ENCODE data around the gene GRAP2.
"Not testable (repeated sequence)": the region's sequence is repeated elsewhere in the genome, so short reads cannot be mapped to it uniquely, and the experiment has no call there.

The GRAP2 gene

DNA sequence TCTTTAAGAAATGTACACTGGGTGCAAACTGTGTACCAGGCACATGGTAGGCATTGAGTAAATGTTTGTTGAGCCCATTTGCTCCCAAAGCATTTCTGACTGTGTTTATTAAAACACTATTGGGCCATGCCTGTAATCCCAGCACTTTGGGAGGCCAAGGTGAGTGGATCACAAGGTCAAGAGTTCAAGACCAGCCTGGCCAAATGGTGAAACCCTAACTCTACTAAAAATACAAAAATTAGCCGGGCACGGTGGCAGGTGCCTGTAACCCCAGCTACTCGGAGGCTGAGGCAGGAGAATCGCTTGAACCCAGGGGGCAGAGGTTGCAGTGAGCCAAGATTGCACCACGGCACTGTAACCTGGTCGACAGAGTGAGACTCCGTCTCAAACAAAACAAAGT lies 92.0 kb downstream of the GRAP2 start:
- DNase-seq (ENCODE audit: low read depth in 2 of 2) = not testable (repeated sequence)

DNA sequence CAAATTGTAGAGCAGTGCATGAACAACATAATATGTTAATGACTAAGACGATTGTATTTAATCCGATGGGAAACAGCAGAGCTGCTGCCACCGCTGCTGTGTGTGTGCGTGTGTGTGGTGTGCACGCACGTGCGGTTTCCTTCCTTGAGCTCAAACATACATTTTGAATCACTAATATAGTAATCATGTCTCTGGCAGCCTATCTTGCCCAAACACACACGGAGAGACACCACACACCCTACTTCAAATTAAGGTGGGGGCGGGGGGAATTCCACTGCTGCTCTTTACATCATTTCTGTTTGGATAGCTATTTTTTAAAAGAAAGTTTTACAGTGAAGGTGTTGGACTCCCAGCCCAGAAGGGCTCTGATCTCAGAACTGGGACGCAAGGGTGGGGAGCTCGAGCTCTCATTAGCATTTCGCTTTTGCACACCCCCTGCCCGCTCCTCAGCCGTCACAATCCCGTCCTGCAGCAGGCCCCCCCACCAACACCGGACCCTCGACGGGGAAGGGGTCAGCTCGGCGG lies 93.2 kb downstream of the GRAP2 start:
- DNase-seq (ENCODE audit: low read depth in 2 of 2) = no peak

DNA sequence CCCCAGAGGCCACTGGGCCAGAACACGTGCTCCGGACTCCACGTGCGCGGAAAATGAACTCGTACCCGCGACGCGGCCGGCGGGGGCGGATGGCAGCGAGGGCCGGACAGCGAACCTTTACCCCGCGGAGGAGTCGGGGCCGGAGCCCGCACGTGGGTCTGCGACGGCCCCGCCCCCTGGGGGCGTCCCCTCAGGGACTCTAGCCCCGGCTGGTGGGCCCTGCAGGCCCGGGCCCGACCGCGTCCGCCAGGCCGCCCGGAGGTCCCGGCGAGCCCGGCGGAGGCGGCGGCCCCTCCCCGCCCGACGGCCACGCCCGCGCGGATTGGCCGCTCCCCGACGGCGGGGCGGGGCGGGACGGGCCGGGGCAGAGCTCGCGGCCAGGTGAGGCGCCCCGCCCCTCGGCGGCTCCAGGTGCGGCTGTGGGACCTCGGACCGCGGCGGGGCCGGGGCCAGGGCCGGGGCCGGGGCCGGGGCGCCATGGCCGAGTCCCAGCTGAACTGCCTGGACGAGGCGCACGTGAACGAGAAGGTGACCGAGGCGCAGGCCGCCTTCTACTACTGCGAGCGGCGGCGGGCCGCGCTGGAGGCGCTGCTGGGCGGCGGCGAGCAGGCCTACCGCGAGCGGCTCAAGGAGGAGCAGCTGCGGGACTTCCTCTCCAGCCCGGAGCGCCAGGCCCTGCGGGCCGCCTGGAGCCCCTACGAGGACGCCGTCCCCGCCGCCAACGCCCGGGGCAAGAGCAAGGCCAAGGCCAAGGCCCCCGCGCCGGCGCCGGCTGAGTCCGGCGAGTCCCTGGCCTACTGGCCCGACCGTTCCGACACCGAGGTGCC lies 93.9 kb downstream of the GRAP2 start, which contains the start of gene FAM83F:
FAM83F (plus strand) TSS at position 389 of the 827 bp plus-strand sequence; CDS start at position 478, 89 bp downstream.
- DNase-seq (ENCODE audit: low read depth in 2 of 2) = no peak

DNA sequence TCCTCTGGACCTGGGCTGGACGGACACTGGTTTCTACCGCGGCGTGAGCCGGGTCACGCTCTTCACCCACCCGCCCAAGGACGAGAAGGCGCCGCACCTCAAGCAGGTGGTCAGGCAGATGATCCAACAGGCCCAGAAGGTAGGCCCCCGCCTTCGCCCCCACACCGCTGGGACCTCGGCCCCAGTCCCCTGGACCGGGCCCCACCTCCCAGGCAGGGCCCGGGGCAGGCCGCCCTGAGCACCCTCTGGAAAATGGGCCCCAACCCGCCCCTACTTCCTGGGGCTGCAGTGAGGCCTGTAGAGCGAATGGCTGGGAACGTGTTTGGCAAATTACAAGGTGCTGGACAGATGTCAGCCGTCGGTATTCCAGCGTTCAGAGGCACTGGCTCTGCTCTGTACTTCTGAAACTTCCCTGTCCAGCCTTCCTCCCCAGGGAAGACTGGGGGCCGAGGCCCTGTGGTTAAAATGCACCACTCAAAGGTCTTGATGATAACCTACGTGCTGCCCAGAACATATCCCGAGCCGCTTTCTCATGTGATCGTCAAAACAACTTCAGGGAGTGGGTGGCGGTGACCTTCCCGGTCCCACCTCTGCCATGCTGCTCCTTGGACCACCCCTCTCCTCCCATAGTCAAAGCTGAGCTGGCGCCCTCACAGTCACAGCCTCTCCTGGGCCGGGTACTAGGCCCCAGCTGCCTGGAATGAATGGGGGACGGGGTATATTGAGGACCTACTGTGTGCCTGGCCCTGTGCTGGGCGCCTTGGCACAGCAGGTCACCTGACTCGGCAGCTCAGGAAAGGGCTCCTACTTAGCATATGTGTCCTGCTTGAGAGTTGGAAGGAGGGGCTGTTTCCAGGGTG lies 94.7 kb downstream of the GRAP2 start:
- no peak for DNase-seq (ENCODE audit: low read depth in 2 of 2)

DNA sequence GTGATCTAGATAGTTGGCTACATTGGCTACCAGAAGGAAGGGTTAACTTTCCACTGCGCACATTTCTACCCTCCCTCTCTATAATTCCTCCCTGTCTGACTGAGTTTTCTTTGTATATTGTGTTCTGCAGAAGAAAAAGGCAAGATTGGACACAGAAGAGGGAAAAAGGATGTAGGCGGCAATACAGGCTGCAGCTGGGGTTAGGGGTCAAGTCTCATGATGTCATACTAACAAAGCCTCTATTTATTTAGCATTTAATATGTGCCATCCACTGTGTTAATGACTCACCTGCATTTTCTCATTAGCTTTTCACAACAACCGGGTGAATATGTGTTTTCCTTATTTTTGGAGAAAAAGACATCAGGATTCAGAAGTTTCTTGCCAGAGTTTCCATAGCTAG lies 95.8 kb downstream of the GRAP2 start:
- no peak for DNase-seq (ENCODE audit: low read depth in 2 of 2)

DNA sequence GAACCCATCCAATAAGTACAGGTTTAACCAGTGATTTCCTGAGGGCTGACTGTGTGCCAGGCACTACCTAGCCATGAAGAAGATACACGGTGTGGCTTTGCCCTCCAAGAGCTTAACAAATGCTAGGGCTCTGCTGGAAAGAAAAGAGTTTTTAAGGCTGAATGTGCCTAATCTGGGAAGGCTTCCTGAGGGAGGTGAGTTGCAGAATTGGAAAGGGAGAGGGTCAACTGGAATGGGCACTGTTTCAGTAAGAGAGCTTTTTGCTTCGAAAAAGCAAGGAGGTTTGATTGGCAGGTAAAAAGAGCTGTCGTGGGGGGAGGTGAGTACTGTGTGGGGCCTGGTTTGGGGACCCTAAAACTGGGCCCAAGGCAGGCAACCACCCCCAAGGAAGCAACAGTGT lies 96.5 kb downstream of the GRAP2 start:
- DNase-seq (ENCODE audit: low read depth in 2 of 2) = no peak

DNA sequence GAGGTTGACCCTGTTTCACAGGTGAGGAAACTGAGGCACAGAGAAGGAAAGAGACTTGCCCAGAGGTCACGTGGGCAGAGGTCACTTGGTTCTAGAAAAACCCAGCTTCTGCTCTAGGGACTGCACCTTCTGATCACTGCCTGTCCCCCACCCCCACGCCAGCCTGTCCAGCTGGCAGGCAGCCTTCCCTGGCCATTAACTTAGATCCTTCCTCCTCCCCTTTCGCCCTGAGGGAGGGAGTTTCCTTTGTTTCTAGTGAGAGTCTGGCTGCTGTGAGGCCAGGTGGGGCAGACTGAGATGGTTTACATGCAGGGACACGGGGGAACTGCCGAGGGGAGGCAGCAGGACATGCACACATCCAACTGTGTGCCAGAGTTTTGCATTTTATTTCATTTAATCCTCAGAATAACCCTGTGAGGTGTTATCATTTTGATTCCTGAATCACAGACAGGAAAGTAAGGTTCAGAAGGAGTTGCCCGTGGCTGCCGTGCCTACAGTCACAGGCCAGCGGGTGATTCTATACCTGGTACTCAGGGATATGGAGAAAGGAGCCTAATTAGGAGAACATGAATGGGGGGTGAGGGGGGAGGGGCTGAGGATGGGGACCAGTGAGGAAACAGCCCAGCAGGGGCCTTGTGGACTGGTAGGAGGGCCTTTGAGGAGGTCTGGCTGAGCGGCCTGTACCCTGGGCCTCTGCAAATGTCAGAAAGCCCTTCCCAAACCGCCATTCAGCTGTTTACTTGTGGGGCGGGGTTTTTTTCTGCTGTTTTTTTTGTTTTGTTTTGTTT lies 97.2 kb downstream of the GRAP2 start:
- DNase-seq (ENCODE audit: low read depth in 2 of 2) = no peak

DNA sequence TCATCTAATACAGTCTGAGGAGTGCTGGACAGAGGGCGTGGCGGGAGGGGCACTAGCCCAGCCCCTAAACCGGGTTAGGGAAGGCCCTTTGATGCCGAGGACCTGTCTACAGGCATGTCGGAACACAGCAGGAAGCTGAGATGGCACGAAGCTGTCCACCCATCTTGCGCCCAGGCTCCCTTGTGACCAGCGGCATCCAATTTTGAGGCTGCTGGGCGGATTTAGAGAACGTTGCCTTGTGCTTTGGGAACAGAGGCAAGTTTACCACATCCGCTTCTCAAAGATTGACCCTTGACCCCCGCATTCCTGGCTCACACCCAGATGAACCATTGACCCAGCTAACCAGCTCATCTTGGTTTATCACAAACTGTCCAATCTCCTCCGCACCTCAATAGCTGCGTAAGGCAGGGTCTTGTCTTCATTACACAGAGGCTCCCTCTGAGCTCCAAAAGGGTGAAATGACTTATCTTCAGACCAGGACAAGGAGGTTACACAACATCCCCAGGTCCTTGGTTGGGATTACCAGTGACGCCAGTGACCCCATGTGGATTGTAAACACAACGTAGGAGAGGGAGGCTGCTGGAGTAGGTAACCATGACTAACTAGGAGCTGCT lies 98.4 kb downstream of the GRAP2 start:
- no peak for DNase-seq (ENCODE audit: low read depth in 2 of 2)

DNA sequence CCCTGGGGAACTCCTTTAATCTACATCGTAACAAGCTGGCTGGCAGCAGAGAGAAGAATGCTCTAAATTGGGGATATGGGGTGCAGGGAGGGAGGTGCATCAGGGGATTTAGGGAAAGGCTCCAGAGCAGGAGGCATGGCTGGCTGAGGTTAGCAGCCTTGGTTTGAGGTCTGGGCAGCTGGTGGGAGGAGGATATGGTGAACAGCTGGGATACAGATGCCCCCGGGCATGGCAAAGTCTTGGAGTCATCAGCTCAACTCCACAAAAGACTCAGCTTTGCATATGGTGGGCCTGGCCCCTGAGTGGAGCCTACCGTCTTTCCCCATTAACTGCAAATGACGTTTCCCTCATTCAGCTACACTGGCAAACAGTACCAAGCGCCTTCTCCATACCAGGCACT lies 99.3 kb downstream of the GRAP2 start:
- no peak for DNase-seq (ENCODE audit: low read depth in 2 of 2)

DNA sequence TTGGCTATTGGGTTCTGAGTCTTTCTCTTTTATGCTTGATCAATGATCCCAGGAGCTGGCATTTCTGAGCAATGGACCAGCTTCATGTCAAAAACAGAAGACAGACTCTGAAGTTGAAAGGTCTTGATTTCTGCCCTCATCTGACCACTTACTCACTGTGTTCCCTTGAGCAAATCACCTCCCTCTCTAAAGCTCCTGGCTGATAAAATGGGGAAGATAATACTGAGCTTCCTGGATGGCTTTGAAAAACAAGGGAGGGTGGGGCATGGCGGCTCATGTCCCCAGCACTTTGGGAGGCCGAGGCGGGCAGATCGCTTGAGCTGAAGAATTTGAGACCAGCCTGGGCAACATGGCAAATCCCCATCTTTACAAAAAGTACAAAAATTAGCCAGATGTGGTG lies 100.2 kb downstream of the GRAP2 start:
- no peak for DNase-seq (ENCODE audit: low read depth in 2 of 2)

DNA sequence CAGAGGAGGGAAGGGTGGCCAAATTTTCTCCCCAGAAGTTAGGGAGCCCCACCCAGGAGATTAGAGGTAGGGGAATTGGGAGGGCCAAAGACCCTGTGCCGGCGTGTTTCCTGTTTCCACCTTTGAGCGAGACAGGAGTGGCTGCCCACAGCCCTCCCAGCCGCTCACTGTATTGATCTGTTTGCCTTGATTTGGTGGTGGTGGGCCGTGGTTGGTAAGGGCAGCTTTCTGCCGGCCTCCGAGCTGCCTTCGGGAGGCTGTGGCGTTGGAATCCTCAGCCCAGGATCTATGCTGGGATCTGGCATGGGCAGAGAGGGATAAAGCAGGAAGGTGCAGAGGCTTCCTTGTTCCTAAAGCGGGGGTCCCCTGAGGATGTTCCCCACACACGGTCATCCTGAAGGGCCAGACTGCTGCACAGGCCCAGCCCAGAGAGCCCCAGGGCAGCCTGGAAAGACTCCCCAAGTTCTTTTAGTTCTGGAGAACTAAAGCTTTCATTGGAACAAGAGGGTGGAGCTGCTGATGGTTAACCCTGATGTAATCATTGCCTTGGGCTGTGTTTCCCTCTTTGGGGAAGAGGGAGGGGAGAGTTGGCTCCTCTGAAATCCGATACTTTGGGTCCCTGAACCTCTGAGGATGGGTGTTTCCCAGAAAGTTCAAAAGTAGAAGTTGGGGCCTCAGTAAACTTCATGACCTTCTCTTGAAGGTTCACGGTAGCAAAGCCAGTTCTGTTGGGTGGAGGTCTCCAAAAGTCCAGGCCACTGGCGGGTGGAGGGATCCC lies 101.1 kb downstream of the GRAP2 start:
- DNase-seq (ENCODE audit: low read depth in 2 of 2) = no peak

DNA sequence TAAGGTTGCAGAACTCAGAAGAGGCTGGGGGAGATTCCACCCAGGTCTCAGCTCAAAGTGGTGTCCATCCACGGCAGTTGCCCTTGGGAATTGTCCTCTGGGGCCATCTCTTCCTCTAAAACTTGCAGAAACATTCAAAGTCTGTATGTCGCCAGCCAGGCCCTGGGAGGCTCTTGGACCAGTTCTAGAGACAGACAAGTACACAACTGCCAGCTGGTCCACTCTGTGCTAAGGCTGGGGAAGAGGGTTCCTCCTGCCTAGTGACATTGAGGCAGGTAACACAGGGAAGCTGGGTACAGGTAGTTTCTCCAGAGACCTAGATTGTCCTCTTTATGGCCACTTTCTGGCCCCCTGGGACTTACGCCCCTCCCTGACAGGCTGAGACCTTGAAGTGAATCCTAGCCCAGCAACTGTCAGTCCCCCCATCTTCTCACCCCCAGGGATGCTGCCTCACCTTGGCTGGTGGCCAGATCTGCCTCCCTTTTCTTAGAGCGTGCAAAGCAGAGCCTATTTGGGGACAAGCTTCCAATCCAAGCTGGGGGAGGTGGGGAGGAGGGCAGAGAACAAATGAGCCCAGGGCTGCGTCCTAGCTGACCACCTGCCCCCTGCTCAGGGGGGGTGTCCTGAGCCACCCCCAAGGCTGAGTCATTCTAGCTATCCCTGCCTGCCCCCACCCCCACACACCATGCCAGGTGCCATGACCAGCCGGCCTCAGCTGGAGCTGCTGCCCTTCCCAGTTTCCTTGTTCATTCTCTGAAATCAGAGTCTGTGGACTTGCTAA lies 102.2 kb downstream of the GRAP2 start:
- DNase-seq (ENCODE audit: low read depth in 2 of 2) = no peak

DNA sequence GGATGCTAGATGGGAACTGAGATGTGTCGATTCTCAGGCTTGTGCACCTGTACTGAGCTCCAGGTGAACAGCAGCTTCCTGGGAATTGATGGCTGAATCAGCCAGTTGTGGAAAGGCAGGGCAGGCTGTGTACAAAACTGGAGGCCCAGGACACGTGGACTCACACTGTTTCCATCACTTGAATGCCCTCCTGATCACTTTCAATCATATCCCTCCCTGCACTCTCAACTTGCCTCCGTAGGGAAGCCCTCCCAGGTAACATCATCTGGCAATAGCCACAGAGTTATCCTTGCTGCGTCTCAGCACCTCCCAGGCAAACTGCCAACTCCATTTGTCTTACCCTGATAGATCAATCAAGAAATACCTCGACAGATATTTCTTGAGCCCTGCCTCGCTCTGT lies 104.0 kb downstream of the GRAP2 start:
- DNase-seq (ENCODE audit: low read depth in 2 of 2) = no peak

DNA sequence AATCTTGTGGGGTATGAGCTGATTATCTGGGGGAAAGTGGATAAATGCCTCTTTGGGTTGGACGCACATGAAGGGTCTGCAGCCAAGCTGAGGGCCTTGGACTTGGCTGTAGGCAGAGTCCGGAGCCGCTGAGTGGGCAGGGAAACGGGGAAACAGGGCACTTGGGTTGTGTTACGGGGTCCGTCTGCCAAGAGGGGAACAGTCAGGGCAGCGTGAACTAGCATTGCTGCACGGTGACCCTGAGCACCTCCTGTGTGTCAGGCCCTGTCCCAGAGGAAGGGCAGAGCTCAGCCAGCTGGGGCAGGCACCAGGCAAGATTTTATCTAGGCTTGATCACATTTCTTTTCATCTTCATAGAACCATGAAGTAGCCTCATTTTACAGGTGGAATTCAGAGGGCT lies 105.8 kb downstream of the GRAP2 start:
- DNase-seq (ENCODE audit: low read depth in 2 of 2) = no peak

DNA sequence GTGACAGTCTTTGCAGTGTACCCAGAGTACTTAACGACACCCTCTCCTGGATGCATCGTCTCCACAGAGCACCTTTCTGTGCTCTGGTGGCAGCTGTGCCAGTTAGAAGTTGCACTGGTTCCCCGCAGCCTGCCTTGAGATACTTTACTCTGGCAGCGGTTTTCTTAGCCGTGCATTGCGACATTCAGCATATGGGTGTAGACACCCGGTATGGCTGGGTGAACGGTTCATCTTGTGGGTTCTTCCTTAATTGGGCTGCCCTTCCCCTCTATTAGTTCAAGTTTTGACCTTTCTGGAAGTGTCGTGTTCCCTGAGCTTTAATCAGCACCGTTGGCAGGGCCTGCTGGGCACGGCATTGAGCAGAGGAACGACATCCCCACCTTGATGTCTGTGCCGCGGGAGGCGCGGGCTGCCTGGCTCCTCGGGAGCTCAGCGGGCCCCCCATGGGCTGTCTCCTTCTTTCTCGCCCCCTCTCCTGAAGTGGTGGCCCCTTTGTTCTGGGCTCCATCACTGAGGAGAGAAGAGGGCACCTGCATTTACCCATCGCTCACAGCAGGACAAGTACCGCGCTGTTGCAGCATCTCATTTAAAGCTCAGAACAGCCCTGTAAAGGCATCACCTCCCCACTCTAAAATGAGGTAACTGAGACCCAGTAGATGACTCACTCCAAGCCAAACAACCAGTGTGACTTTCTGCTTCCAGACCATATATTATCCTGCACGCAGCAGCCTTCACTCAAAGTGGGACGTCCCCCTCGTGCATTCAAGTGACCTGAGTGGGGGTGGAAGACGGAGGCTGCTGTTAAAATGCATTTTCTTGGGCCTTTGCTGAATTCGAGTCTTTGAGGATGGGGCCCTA lies 107.2 kb downstream of the GRAP2 start:
- no peak for DNase-seq (ENCODE audit: low read depth in 2 of 2)

DNA sequence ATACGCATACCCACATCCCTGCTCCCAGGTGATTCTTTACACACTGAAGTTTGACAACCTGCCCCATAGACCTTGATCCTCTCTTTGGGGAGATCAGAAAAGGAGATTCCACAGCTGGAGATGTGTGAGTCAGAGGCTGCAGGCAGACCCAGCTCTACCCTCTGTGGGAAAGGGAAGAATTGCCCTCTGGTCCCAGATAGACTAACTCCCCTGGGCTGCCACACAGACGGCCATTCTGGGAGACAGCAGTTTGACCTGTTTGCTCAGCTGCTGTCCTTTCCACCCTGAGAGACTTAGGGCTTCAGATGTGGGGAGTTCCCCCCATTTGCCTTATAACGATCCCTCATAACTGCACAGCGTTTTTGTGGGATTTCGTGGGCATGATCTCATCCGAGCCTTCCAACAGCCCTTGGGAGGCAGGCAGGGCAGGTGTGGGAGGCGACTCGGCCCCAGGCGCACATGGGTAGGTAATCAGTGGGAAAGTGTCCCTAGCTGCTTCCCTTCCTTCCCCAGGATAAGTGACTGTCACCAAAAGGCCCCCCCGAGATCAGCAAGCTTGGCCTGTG lies 107.9 kb downstream of the GRAP2 start:
- DNase-seq (ENCODE audit: low read depth in 2 of 2) = no peak

DNA sequence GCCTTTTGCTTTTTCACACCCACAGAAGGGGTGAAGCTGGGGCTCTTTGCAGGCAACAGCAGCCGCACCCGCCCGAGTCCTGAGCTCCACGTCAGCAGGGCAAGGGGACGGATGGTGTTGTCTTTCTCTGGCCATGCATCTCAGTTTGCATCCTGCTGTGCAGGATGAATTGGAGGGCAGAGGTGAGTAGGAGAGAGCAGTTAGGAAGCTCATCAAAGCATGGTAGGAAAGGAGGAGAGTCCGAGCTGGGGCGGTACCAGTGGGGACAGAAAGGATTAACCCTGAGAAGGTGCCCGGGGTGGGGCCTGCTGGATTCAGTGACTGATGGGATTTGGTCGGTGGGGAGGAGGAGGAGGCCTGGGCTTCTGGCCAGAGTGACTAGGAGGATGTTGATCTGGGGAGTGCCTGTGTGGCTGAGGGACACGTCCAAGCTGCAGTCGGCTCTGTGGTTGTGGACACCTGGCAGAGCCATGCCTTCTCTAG lies 108.4 kb downstream of the GRAP2 start:
- DNase-seq (ENCODE audit: low read depth in 2 of 2) = no peak

DNA sequence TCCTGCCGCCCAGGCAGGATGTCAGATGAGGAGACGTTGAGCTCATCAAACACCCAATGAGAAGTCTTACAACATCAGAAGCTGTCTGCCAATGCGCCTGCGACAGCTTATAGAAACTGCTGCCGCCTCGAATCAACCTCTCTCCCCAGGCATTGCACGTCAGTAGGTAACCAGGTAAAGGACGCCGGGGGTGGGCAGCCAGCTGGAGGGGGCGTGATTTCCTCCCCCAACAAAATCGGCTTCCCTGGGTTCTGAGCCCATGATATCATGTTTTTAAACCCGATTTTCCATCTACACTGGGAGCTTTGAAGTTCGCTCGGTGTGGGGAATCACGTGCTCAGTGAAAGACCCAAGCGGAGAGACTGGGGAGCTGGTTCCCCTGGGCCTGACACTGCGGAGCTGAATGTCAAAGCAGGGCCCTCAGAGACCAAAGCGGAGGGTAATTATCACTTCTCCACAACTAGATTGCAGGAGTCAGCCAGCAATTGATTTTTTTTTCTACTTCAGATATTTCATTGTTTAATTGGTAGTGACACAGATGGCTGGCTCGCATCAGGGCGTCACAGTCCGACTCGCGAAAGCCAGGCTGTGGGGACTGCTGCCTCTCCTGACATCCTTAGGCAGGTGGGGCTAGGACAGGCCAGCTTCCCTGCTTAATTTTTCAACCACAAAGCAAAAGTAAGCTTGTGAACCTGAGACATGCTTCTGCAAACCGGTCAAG lies 109.2 kb downstream of the GRAP2 start:
- no peak for DNase-seq (ENCODE audit: low read depth in 2 of 2)

All from stimulated activated CD8-positive, alpha-beta memory T cell treated with anti-CD3 and anti-CD28 coated beads, Interleukin-2, amount 100 ng/mL, for 1 hour (primary cell).